Stimulated activated CD4-positive, alpha-beta T cell treated with anti-CD3 and anti-CD28 coated beads, Interleukin-15, amount 100 ng/mL, for 1 hour (primary cell): ENCODE results near the gene IFNL3.
A peak's percentile ranks its signal among the peaks of the same experiment; 100 is the strongest.
"Not testable (repeated sequence)": the region's sequence is repeated elsewhere in the genome, so short reads cannot be mapped to it uniquely, and the experiment has no call there.

Experiments used
- DNase-seq, 2 donors: peaks; one replicate each; pipeline ENCODE4 v3.0.0-alpha.2; 2020; ENCODE audit warnings: low read depth in 1 of 2, low spot score in 1 of 2

Gene IFNL3

GRCh38 chr19:39218230-39219007 is 26.4 kb downstream of the IFNL3 start:
- DNase-seq = no peak

GRCh38 chr19:39217094-39217493 is 27.7 kb downstream of the IFNL3 start:
- no peak for DNase-seq

- not testable (repeated sequence) for DNase-seq
Observed at GRCh38 chr19:39215323-39215722, 29.5 kb downstream of the IFNL3 start.

- DNase-seq = peak; percentile 31 to 38
Observed at GRCh38 chr19:39212375-39212742, 32.4 kb downstream of the IFNL3 start.

GRCh38 chr19:39211731-39212374 is 33.0 kb downstream of the IFNL3 start:
- no peak for DNase-seq

GRCh38 chr19:39209196-39209595 is 35.6 kb downstream of the IFNL3 start:
- no peak for DNase-seq

GRCh38 chr19:39208175-39208795 is 36.5 kb downstream of the IFNL3 start:
- DNase-seq = no peak

GRCh38 chr19:39207293-39207836 is 37.4 kb downstream of the IFNL3 start:
- DNase-seq = no peak

GRCh38 chr19:39206122-39206521 is 38.7 kb downstream of the IFNL3 start:
- no peak for DNase-seq

- no peak for DNase-seq
Observed at GRCh38 chr19:39205449-39205764, 39.4 kb downstream of the IFNL3 start.

- no peak for DNase-seq
Observed at GRCh38 chr19:39203372-39204341, 41.1 kb downstream of the IFNL3 start, which contains the start of gene SYCN. SYCN (minus strand) TSS chr19:39204263; CDS start chr19:39204254, 9 bp downstream.

GRCh38 chr19:39202998-39203355 is 41.8 kb downstream of the IFNL3 start:
- DNase-seq = no peak

- no peak for DNase-seq
Observed at GRCh38 chr19:39200803-39201115, 44.0 kb downstream of the IFNL3 start.

GRCh38 chr19:39200066-39200802 is 44.6 kb downstream of the IFNL3 start:
- no peak for DNase-seq

- DNase-seq = no peak
Observed at GRCh38 chr19:39199025-39199424, 45.8 kb downstream of the IFNL3 start.

GRCh38 chr19:39197808-39198207 is 47.0 kb downstream of the IFNL3 start:
- DNase-seq = no peak

- no peak for DNase-seq
Observed at GRCh38 chr19:39196860-39197562, 47.8 kb downstream of the IFNL3 start, which contains the start of gene NCCRP1. NCCRP1 (plus strand) TSS chr19:39196964; CDS start chr19:39196983, 19 bp downstream.

GRCh38 chr19:39196320-39196719 is 48.5 kb downstream of the IFNL3 start:
- no peak for DNase-seq

GRCh38 chr19:39195755-39196154 is 49.1 kb downstream of the IFNL3 start:
- no peak for DNase-seq
